HepG2 (cell line): Measurements from ENCODE around the gene CDCP1. TPM values are rescaled to one million over a fixed set of nuclear protein-coding genes. Genes with fewer than 3 reads are reported as not detected.

Experiments
- ATAC-seq: fragments of 200-7000 bp; cut with Tn5 transposase; 3 replicates; pipeline ENCODE4 v1.9.1; 2020; ENCODE audit warnings: mild to moderate bottlenecking, moderate library complexity
- BruUV-seq: library from RNA; stranded (reverse); fragments of 400-500 nt; replicated peaks from 2 replicates; lab custom pipeline; 2021; lab: Mats Ljungman, UMichigan
- CTCF ChIA-PET: fragments of 300-600 bp; formaldehyde crosslinking; extraction: SDS; loops from one replicate; lab custom pipeline; 2021; ENCODE audit warnings: low total read pairs, inconsistent platforms, low intra/inter-chr PET ratio; lab: Yijun Ruan, JAX
- POLR2A ChIA-PET: fragments of 350-600 bp; sonication (Branson Sonifier 250); formaldehyde crosslinking; loops from one replicate; lab custom pipeline; 2020; ENCODE audit warnings: antibody characterized with exemption, inconsistent platforms; lab: Yijun Ruan, JAX
- DNase-seq: peaks from one replicate; pipeline ENCODE4 v3.0.0-alpha.2; 2015; ENCODE audit warnings: low spot score
- FAIRE-seq: peaks from 3 replicates; lab custom pipeline; 2011; peaks lifted over from hg19 to GRCh38; lab: Jason Lieb, UNC
- H2AFZ ChIP-seq: one replicate; pipeline ENCODE4 v1.6.1; 2011; ENCODE audit warnings: low read length, inconsistent platforms
- H3K27ac ChIP-seq: fragments of 300-600 bp; 3 replicates; pipeline ENCODE4 v1.8.0; 2011; ENCODE audit warnings: mixed run types, mild to moderate bottlenecking, mixed read lengths, low read length, inconsistent platforms; ENCODE audit not compliant: insufficient read depth; ENCODE audit errors: extremely low read length
- H3K27me3 ChIP-seq, 2 experiments: fragments of 200-600 bp in 1 of 2; 2 replicates in 1 of 2; 3 replicates in 1 of 2; pipeline versions ENCODE4 v1.6.0 to v1.8.0; 2011; ENCODE audit warnings: low read length in 2 of 2, mild to moderate bottlenecking in 2 of 2, moderate library complexity in 2 of 2, inconsistent platforms in 1 of 2; ENCODE audit not compliant: insufficient read depth in 2 of 2, control insufficient read depth in 1 of 2
- H3K36me3 ChIP-seq, 2 experiments: fragments of 200-600 bp in 1 of 2; replicated peaks in 1 of 2; 2 replicates in 1 of 2; 3 replicates in 1 of 2; pipeline versions ENCODE4 v1.5.1 to v1.8.0; 2011; ENCODE audit warnings: low read length in 2 of 2, inconsistent platforms in 1 of 2; ENCODE audit not compliant: insufficient read depth in 2 of 2, control insufficient read depth in 1 of 2
- H3K4me1 ChIP-seq: 2 replicates; pipeline ENCODE4 v1.5.1; 2012; ENCODE audit warnings: low read length, inconsistent platforms; ENCODE audit not compliant: insufficient read depth
- H3K4me2 ChIP-seq: 2 replicates; pipeline ENCODE4 v1.6.0; 2011; ENCODE audit warnings: low read depth, low read length, inconsistent platforms
- H3K4me3 ChIP-seq, 3 experiments: fragments of 200-600 bp in 1 of 3; sonication (generic), shearing (Covaris generic) in 1 of 3; replicated peaks in 1 of 3; 2 replicates each; pipeline ENCODE4 v1.5.1; 2011 to 2016; ENCODE audit warnings: low read length in 3 of 3, inconsistent platforms in 2 of 3, low read depth in 2 of 3, mild to moderate bottlenecking in 2 of 3, control low read depth in 1 of 3, mixed read lengths in 1 of 3; ENCODE audit not compliant: insufficient read depth in 1 of 3
- H3K79me2 ChIP-seq: one replicate; pipeline ENCODE4 v1.6.1; 2011; ENCODE audit warnings: low read length, inconsistent platforms; ENCODE audit not compliant: insufficient read depth
- H3K9ac ChIP-seq: 2 replicates; pipeline ENCODE4 v1.6.0; 2011; ENCODE audit warnings: mild to moderate bottlenecking, low read depth, low read length, inconsistent platforms; ENCODE audit not compliant: insufficient read depth
- H3K9me3 ChIP-seq: 2 replicates; pipeline ENCODE4 v1.5.1; 2012; ENCODE audit warnings: mild to moderate bottlenecking, low read length
- H4K20me1 ChIP-seq: 2 replicates; pipeline ENCODE4 v1.6.0; 2011; ENCODE audit warnings: inconsistent platforms, mild to moderate bottlenecking, low read length, moderate library complexity; ENCODE audit not compliant: insufficient read depth
- ATAD3A ChIP-seq: sonication (generic); formaldehyde crosslinking; IDR thresholded peaks from 2 replicates; pipeline ENCODE4 v1.4.0; 2020; ENCODE audit warnings: missing genetic modification reagents
- DPF2 ChIP-seq: sonication (generic); formaldehyde crosslinking; IDR thresholded peaks from 2 replicates; pipeline ENCODE4 v1.4.0; 2020; ENCODE audit warnings: mild to moderate bottlenecking, low read depth, missing genetic modification reagents, borderline replicate concordance
- HNF4G ChIP-seq, 2 experiments: sonication (generic) in 1 of 2; formaldehyde crosslinking in 1 of 2; IDR thresholded peaks; 2 replicates each; pipeline versions ENCODE4 v1.4.0 to v1.6.1; 2011 to 2020; ENCODE audit warnings: borderline replicate concordance in 2 of 2, low read depth in 2 of 2, mild to moderate bottlenecking in 2 of 2, low read length in 1 of 2, missing genetic modification reagents in 1 of 2, moderate library complexity in 1 of 2
- KAT7 ChIP-seq: IDR thresholded peaks from 2 replicates; pipeline ENCODE4 v1.6.1; 2018; ENCODE audit warnings: borderline replicate concordance, missing compliant biosample characterization
- MAF1 ChIP-seq: sonication (generic); formaldehyde crosslinking; IDR thresholded peaks from 2 replicates; pipeline ENCODE4 v1.5.0; 2020; ENCODE audit warnings: missing genetic modification reagents, borderline replicate concordance
- NFE2 ChIP-seq: sonication (generic); formaldehyde crosslinking; IDR thresholded peaks from 2 replicates; pipeline ENCODE4 v1.4.0; 2020; ENCODE audit warnings: missing genetic modification reagents
- NKX3-1 ChIP-seq: sonication (generic); formaldehyde crosslinking; IDR thresholded peaks from 2 replicates; pipeline ENCODE4 v1.5.0; 2020; ENCODE audit warnings: missing genetic modification reagents
- PHF8 ChIP-seq: sonication (generic); formaldehyde crosslinking; IDR thresholded peaks from 2 replicates; pipeline ENCODE4 v1.5.0; 2020; ENCODE audit warnings: missing genetic modification reagents
- SP2 ChIP-seq: sonication (generic); formaldehyde crosslinking; IDR thresholded peaks from 2 replicates; pipeline ENCODE4 v1.5.1; 2020; ENCODE audit warnings: mild to moderate bottlenecking, missing genetic modification reagents
- THAP7 ChIP-seq: sonication (generic); formaldehyde crosslinking; IDR thresholded peaks from 2 replicates; pipeline ENCODE4 v1.8.1; 2023; ENCODE audit warnings: mild to moderate bottlenecking, missing genetic modification reagents
- ZNF205 ChIP-seq: IDR thresholded peaks from 2 replicates; pipeline ENCODE4 v1.6.1; 2018; ENCODE audit warnings: missing biosample characterization, missing genetic modification reagents
- ZNF768 ChIP-seq: sonication (generic); formaldehyde crosslinking; IDR thresholded peaks from 2 replicates; pipeline ENCODE4 v1.4.0; 2020; ENCODE audit warnings: missing genetic modification reagents
- WGBS: methylation state at CpG from one replicate; pipeline ENCODE4 v1.1.6; 2017; ENCODE audit warnings: low lambda C conversion rate; 5-methylcytosine and 5-hydroxymethylcytosine counted together
- in situ Hi-C: cut with HindIII; loops from 2 replicates; pipeline ENCODE4 v1.10.0; 2017; ENCODE audit warnings: low pct_unique_long_range_greater_than_20kb; ENCODE audit not compliant: extremely low pct_ligation_motif_present
- intact Hi-C: fragments of 100-400 bp; cut with micrococcal nuclease; formaldehyde crosslinking; loops from one replicate; pipeline ENCODE4 v1.10.0; 2022; ENCODE audit not compliant: unreplicated experiment
- polyA plus RNA-seq, 8 experiments: library from polyadenylated mRNA; depleted of rRNA in 3 of 8; stranded (reverse) in 7 of 8; unstranded in 1 of 8; fragments of >200 nt; fragmentation: Illumina TruSeq in 4 of 8; extraction: Trizol in 4 of 8; gene quantifications; 2 replicates each; pipeline versions ENCODE4 v1.2.1 to v1.2.3, GENCODE V29; 2011 to 2016; ENCODE audit warnings: low read depth in 4 of 8, missing spikeins in 1 of 8, mixed read lengths in 1 of 8; ENCODE audit not compliant: insufficient read depth in 1 of 8
- total RNA-seq, 5 experiments: library from RNA; depleted of rRNA; stranded (reverse); fragments of >200 nt; fragmentation: Illumina TruSeq; extraction: Trizol; gene quantifications; 2 replicates each; pipeline ENCODE4 v1.2.3, GENCODE V29; 2016; ENCODE audit warnings: low read depth in 1 of 5
- TF ChIP-seq, protein P1 (sequence below), 2 experiments: sonication (generic) in 1 of 2; formaldehyde crosslinking in 1 of 2; IDR thresholded peaks; 2 replicates each; pipeline versions ENCODE4 v1.4.0 to v1.6.1; 2018 to 2020; ENCODE audit warnings: missing genetic modification reagents in 2 of 2, borderline replicate concordance in 1 of 2, low read depth in 1 of 2, mild to moderate bottlenecking in 1 of 2, missing biosample characterization in 1 of 2

The CDCP1 gene
- total and polyA plus RNA-seq, 2 of the 13 experiments (the other 11 are each of a cell fraction or from before 2014, with no cell fraction given): 0.11 to 0.18 TPM

- H3K79me2 ChIP-seq: no peaks in the 10 kb centered on the region
- CTCF ChIA-PET: no interaction called here
- TF ChIP-seq PHF8 (CRISPR knock-in tag) (no peak), HNF4G (IDR thresholded peaks at IDR 0.05; ENCODE audit: borderline replicate concordance, low read depth, low read length) (no peak), HNF4G (CRISPR knock-in tag; IDR thresholded peaks at IDR 0.05; ENCODE audit: borderline replicate concordance, low read depth) (no peak), ATAD3A (CRISPR knock-in tag) (no peak), THAP7 (CRISPR knock-in tag) (no peak), SP2 (CRISPR knock-in tag) (no peak), ZNF205 (no peak), DPF2 (CRISPR knock-in tag) (no peak), KAT7 (CRISPR knock-in tag) (no peak), MAF1 (no peak), NFE2 (CRISPR knock-in tag) (no peak), NKX3-1 (CRISPR knock-in tag) (no peak), ZNF768 (CRISPR knock-in tag) (no peak)
- TF ChIP-seq, protein P1, sequence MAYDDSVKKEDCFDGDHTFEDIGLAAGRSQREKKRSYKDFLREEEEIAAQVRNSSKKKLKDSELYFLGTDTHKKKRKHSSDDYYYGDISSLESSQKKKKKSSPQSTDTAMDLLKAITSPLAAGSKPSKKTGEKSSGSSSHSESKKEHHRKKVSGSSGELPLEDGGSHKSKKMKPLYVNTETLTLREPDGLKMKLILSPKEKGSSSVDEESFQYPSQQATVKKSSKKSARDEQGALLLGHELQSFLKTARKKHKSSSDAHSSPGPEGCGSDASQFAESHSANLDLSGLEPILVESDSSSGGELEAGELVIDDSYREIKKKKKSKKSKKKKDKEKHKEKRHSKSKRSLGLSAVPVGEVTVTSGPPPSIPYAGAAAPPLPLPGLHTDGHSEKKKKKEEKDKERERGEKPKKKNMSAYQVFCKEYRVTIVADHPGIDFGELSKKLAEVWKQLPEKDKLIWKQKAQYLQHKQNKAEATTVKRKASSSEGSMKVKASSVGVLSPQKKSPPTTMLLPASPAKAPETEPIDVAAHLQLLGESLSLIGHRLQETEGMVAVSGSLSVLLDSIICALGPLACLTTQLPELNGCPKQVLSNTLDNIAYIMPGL (CRISPR knock-in tag; IDR thresholded peaks at IDR 0.05; ENCODE audit: borderline replicate concordance in 1 of 2, low read depth in 1 of 2): no peak
- no peak for FAIRE-seq
- H3K4me3 ChIP-seq: no peak overlapping the region
- in situ Hi-C loops: no loop called here
- no peak for DNase-seq
- no peaks in the 10 kb centered on the region for H3K9me3 ChIP-seq
- H3K27ac ChIP-seq: no peak overlapping the region
- H4K20me1 ChIP-seq: no peaks in the 10 kb centered on the region
- H3K4me1 ChIP-seq: peaks cover 28% of the 10 kb centered on the region
- BruUV-seq: no TSS peak
- H3K9ac ChIP-seq: no peak overlapping the region
- H3K27me3 ChIP-seq: no peaks in the 10 kb centered on the region
- ATAC-seq: no peak
- intact Hi-C loops: no loop called here
- no peaks in the 10 kb centered on the region for H3K36me3 ChIP-seq
- 31% methylated on average over 3 of the region's 3 CpGs for WGBS
- POLR2A ChIA-PET: no interaction called here
- H2AFZ ChIP-seq: no peak overlapping the region
- H3K4me2 ChIP-seq: no peak overlapping the region
Measured at GRCh38 chr3:45124352-45124751, 21.8 kb downstream of the CDCP1 start.
